Liver (tissue), 9 donors: ENCODE data around the gene PTPN22. TPM values are rescaled to one million over a fixed set of nuclear protein-coding genes. Genes with fewer than 3 reads are reported as not detected.

Source experiments
- DNase-seq: peaks from one replicate; pipeline ENCODE4 v3.0.0-alpha.2; 2017; ENCODE audit warnings: low spot score
- H3K27ac ChIP-seq, 2 donors: one replicate each; pipeline ENCODE4 v1.7.0; 2013; ENCODE audit warnings: inconsistent platforms in 2 of 2, low read length in 2 of 2, control low read depth in 1 of 2, low read depth in 1 of 2, mild to moderate bottlenecking in 1 of 2
- H3K27me3 ChIP-seq, 4 donors: one replicate each; pipeline versions ENCODE4 v1.6.1 to v1.7.0; 2013; ENCODE audit warnings: low read length in 3 of 4, inconsistent platforms in 1 of 4, mild to moderate bottlenecking in 1 of 4, moderate library complexity in 1 of 4; ENCODE audit not compliant: control insufficient read depth in 4 of 4, insufficient read depth in 4 of 4
- H3K36me3 ChIP-seq, 4 donors: one replicate each; pipeline versions ENCODE4 v1.6.1 to v1.7.0; 2013; ENCODE audit warnings: low read length in 3 of 4, mild to moderate bottlenecking in 3 of 4, low read depth in 1 of 4, moderate library complexity in 1 of 4; ENCODE audit not compliant: control insufficient read depth in 4 of 4, insufficient read depth in 3 of 4
- H3K4me1 ChIP-seq, 4 donors: one replicate each; pipeline versions ENCODE4 v1.6.1 to v1.7.0; 2013; ENCODE audit warnings: low read length in 3 of 4, mild to moderate bottlenecking in 3 of 4, moderate library complexity in 1 of 4; ENCODE audit not compliant: control insufficient read depth in 4 of 4, insufficient read depth in 4 of 4
- H3K4me3 ChIP-seq, 3 donors: one replicate each; pipeline versions ENCODE4 v1.6.1 to v1.7.0; 2013; ENCODE audit warnings: low read length in 3 of 3, control low read depth in 1 of 3, low read depth in 1 of 3, mild to moderate bottlenecking in 1 of 3
- H3K9ac ChIP-seq, 2 donors: one replicate each; pipeline ENCODE4 v1.7.0; 2013; ENCODE audit warnings: low read length in 2 of 2, mild to moderate bottlenecking in 2 of 2, moderate library complexity in 2 of 2, control low read depth in 1 of 2, low read depth in 1 of 2
- H3K9me3 ChIP-seq, 4 donors: one replicate each; pipeline versions ENCODE4 v1.6.1 to v1.7.0; 2013; ENCODE audit warnings: low read length in 3 of 4; ENCODE audit not compliant: control insufficient read depth in 4 of 4
- ATF3 ChIP-seq: IDR thresholded peaks from 2 replicates; pipeline ENCODE4 v1.6.1; 2016; ENCODE audit warnings: antibody characterized with exemption
- CTCF ChIP-seq: fragments of 150-350 bp; IDR thresholded peaks from 2 replicates; pipeline ENCODE4 v1.5.1; 2017; ENCODE audit warnings: improper control_type of control experiment, low read depth, low read length; ENCODE audit not compliant: missing input control
- EGR1 ChIP-seq, 2 donors: IDR thresholded peaks; 2 replicates each; pipeline ENCODE4 v1.6.1; 2016 to 2018; ENCODE audit warnings: antibody characterized with exemption in 2 of 2, low read depth in 2 of 2
- FOXA1 ChIP-seq: IDR thresholded peaks from 2 replicates; pipeline ENCODE4 v1.6.1; 2016; ENCODE audit warnings: antibody characterized with exemption
- FOXA2 ChIP-seq: IDR thresholded peaks from 2 replicates; pipeline ENCODE4 v1.6.1; 2016; ENCODE audit warnings: antibody characterized with exemption
- GABPA ChIP-seq, 2 donors: IDR thresholded peaks in 1 of 2; conservative IDR thresholded peaks in 1 of 2; 2 replicates each; pipeline ENCODE4 v1.6.1; 2016; ENCODE audit warnings: antibody characterized with exemption in 2 of 2, mild to moderate bottlenecking in 1 of 2, moderate library complexity in 1 of 2
- HNF4A ChIP-seq, 2 donors: conservative IDR thresholded peaks; 2 replicates each; pipeline ENCODE4 v1.6.1; 2016; ENCODE audit warnings: antibody characterized with exemption in 2 of 2, mild to moderate bottlenecking in 2 of 2
- HNF4G ChIP-seq: IDR thresholded peaks from 2 replicates; pipeline ENCODE4 v1.6.1; 2016; ENCODE audit warnings: antibody characterized with exemption
- JUND ChIP-seq, 2 donors: IDR thresholded peaks; 2 replicates each; pipeline ENCODE4 v1.6.1; 2016; ENCODE audit warnings: antibody characterized with exemption in 2 of 2
- NR2F2 ChIP-seq: IDR thresholded peaks from 2 replicates; pipeline ENCODE4 v1.6.1; 2016; ENCODE audit warnings: antibody characterized with exemption
- RAD21 ChIP-seq, 2 donors: IDR thresholded peaks; 2 replicates each; pipeline ENCODE4 v1.6.1; 2016; ENCODE audit warnings: antibody characterized with exemption in 2 of 2, mild to moderate bottlenecking in 2 of 2
- REST ChIP-seq: IDR thresholded peaks from 2 replicates; pipeline ENCODE4 v1.6.1; 2016; ENCODE audit warnings: antibody characterized with exemption, mild to moderate bottlenecking
- SP1 ChIP-seq: IDR thresholded peaks from 2 replicates; pipeline ENCODE4 v1.6.1; 2018; ENCODE audit warnings: antibody characterized with exemption, mild to moderate bottlenecking
- TAF1 ChIP-seq: conservative IDR thresholded peaks from 2 replicates; pipeline ENCODE4 v1.6.1; 2016; ENCODE audit warnings: antibody characterized with exemption, mild to moderate bottlenecking
- YY1 ChIP-seq: IDR thresholded peaks from 2 replicates; pipeline ENCODE4 v1.6.1; 2016; ENCODE audit warnings: antibody characterized with exemption, mild to moderate bottlenecking
- ZBTB33 ChIP-seq: IDR thresholded peaks from 2 replicates; pipeline ENCODE4 v1.6.1; 2016; ENCODE audit warnings: antibody characterized with exemption
- WGBS: extraction: QIAGEN DNeasy Blood & Tissue Kit; methylation state at CpG from one replicate; pipeline ENCODE4 v1.1.7; 2013; 5-methylcytosine and 5-hydroxymethylcytosine counted together
- polyA plus RNA-seq, 2 donors: library from polyadenylated mRNA; stranded (reverse) in 1 of 2; unstranded in 1 of 2; fragments of 200-250 nt in 1 of 2; fragments of >200 nt in 1 of 2; fragmentation: Nextera tagmentation in 1 of 2; extraction: Ambion mirVana in 1 of 2; gene quantifications; one replicate each; pipeline versions ENCODE4 v1.2.1 to v1.2.3, GENCODE V29; 2013 to 2015
- total RNA-seq, 2 donors: library from RNA; depleted of rRNA; stranded (reverse); fragments of >200 nt; gene quantifications; one replicate each; pipeline ENCODE4 v1.2.3, GENCODE V29; 2014
- TF ChIP-seq, protein P1 (sequence below): IDR thresholded peaks from 2 replicates; pipeline ENCODE4 v1.6.1; 2016; ENCODE audit warnings: antibody characterized with exemption
- donor health status: healthy.
- donor health status: healthy.
- donor health status: healthy.
- donor health status: healthy.
- donor health status: healthy.

PTPN22 gene
- total and polyA plus RNA-seq, 4 donors, result 0.24 to 1.9 (median 1.0) TPM

GRCh38 chr1:113788802-113789201, 82.7 kb downstream of the PTPN22 start:
- H3K9me3 ChIP-seq, result no peaks in the 10 kb centered on the region
- peaks cover 6 to 31% (median 9%) of the 10 kb centered on the region in 4 donors for H3K4me1 ChIP-seq

More at GRCh38 chr1:113788802-113789201, 82.7 kb downstream of the PTPN22 start:
- Histone ChIP-seq H3K4me3 (no peak overlapping the region), H3K36me3 (peaks cover 0 to 2% (median 0%) of the 10 kb centered on the region in 4 donors), H3K9ac (no peak overlapping the region), H3K27me3 (no peaks in the 10 kb centered on the region), H3K27ac (no peak overlapping the region)
- 79% methylated on average over 3 of the region's 3 CpGs for WGBS
- TF ChIP-seq TAF1 (no peak), YY1 (no peak), EGR1 (IDR thresholded peaks at IDR 0.05; ENCODE audit: low read depth in 2 of 2) (no peak), FOXA1 (no peak), NR2F2 (no peak), HNF4G (no peak), CTCF (no peak), REST (no peak), RAD21 (IDR thresholded peaks at IDR 0.05) (no peak), JUND (IDR thresholded peaks at IDR 0.05) (no peak), HNF4A (conservative IDR thresholded peaks at IDR 0.05) (no peak), ZBTB33 (no peak), GABPA (IDR thresholded peaks at IDR 0.05 in 1 of 2, conservative IDR thresholded peaks at IDR 0.05 in 1 of 2) (no peak), ATF3 (no peak), FOXA2 (no peak), SP1 (no peak)
- TF ChIP-seq, protein P1, sequence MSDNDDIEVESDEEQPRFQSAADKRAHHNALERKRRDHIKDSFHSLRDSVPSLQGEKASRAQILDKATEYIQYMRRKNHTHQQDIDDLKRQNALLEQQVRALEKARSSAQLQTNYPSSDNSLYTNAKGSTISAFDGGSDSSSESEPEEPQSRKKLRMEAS, result no peak
- no peak for DNase-seq
